GM12873 (cell line): Measurements from ENCODE around the gene MOV10L1.

Experiments
- TF ChIP-seq, protein P1 (sequence below): IDR thresholded peaks from 2 replicates; pipeline ENCODE4 v1.5.1; 2012; ENCODE audit warnings: low read depth, mild to moderate bottlenecking, moderate library complexity, low read length, control low read depth; ENCODE audit not compliant: insufficient read depth; ENCODE audit errors: missing control alignments

Gene MOV10L1

DNA sequence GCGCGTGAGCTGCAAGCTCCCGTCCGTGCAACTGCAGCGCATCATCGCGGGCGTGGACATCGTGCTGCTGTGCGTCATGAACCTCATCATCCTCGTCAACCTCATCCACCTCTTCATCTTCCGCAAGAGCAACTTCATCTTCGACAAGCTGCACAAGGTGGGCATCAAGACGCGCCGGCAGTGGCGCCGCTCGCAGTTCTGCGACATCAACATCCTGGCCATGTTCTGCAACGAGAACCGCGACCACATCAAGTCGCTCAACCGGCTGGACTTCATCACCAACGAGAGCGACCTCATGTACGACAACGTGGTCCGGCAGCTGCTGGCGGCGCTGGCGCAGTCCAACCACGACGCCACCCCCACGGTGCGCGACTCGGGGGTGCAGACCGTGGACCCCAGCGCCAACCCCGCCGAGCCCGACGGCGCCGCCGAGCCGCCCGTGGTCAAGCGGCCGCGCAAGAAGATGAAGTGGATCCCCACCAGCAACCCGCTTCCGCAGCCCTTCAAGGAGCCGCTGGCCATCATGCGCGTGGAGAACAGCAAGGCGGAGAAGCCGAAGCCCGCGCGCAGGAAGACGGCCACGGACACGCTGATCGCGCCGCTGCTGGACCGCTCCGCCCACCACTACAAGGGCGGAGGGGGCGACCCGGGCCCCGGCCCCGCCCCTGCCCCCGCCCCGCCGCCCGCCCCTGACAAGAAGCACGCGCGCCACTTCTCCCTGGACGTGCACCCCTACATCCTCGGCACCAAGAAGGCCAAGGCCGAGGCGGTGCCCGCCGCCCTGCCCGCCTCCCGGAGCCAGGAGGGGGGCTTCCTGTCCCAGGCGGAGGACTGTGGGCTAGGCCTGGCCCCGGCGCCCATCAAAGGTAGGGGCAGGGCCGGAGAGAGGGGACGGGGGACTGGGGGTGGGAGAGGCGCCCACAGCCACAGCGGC, 88.0 kb downstream of the MOV10L1 start:
- TF ChIP-seq, protein P1, sequence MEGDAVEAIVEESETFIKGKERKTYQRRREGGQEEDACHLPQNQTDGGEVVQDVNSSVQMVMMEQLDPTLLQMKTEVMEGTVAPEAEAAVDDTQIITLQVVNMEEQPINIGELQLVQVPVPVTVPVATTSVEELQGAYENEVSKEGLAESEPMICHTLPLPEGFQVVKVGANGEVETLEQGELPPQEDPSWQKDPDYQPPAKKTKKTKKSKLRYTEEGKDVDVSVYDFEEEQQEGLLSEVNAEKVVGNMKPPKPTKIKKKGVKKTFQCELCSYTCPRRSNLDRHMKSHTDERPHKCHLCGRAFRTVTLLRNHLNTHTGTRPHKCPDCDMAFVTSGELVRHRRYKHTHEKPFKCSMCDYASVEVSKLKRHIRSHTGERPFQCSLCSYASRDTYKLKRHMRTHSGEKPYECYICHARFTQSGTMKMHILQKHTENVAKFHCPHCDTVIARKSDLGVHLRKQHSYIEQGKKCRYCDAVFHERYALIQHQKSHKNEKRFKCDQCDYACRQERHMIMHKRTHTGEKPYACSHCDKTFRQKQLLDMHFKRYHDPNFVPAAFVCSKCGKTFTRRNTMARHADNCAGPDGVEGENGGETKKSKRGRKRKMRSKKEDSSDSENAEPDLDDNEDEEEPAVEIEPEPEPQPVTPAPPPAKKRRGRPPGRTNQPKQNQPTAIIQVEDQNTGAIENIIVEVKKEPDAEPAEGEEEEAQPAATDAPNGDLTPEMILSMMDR = no peak

DNA sequence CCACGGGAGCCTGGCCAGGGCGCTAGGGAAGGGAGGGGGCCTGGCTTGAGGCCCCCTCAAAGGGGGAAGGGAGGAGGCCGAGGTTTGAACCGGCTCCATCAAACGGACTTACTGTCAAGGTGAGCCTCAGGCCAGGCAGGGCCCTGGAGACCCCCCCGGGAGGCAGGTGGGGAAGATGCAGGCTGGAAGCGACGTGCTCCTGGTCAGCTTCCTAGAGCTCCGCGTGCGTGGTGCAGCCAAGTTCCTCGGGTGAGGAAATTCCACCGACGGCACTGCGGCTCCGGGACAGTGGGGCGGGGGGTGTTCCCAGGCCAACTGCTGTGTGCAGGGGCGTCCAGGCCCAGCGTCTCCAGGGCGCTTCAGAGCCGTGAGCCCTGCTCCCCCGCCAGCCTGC, 88.7 kb downstream of the MOV10L1 start:
- TF ChIP-seq, protein P1 = no peak

DNA sequence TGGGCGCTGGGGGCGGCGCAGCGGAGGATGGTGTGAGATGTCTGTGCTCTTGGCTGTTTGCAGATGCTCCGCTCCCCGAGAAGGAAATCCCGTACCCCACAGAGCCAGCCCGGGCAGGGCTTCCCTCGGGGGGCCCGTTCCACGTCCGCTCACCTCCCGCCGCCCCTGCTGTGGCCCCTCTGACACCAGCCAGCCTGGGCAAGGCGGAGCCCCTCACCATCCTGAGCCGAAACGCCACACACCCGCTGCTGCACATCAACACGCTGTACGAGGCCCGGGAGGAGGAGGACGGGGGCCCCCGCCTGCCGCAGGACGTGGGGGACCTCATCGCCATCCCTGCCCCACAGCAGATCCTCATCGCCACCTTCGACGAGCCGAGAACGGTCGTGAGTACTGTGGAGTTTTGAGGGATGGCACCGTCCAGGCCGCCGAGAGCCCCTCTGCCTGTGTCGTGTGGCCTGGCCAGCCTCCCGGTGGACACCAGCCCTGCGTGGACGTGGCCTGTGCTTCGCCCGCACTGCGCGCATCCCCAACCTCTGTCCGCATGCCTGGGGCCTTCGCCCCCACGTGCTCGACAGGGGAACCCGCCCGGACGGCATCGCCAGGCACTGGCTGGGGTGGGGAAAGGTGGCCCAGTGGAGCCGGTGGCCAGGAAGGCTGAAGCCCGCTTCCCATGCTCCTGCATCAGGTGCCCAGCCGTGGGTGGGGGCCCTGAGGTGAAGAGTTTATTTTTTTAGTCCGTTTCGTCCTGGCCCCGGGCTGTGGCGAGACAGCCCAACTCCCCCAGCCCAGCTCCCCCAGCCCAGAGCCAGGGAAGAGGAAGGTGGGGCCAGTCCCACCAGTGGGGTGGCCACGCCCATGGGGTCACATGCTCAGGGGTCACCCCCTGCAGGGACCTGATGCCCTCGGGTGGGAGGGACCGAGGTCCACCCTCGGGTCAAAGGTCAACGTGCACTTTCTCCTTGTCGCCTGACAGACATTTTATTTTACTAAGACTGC, 89.4 kb downstream of the MOV10L1 start:
- TF ChIP-seq, protein P1 = no peak

DNA sequence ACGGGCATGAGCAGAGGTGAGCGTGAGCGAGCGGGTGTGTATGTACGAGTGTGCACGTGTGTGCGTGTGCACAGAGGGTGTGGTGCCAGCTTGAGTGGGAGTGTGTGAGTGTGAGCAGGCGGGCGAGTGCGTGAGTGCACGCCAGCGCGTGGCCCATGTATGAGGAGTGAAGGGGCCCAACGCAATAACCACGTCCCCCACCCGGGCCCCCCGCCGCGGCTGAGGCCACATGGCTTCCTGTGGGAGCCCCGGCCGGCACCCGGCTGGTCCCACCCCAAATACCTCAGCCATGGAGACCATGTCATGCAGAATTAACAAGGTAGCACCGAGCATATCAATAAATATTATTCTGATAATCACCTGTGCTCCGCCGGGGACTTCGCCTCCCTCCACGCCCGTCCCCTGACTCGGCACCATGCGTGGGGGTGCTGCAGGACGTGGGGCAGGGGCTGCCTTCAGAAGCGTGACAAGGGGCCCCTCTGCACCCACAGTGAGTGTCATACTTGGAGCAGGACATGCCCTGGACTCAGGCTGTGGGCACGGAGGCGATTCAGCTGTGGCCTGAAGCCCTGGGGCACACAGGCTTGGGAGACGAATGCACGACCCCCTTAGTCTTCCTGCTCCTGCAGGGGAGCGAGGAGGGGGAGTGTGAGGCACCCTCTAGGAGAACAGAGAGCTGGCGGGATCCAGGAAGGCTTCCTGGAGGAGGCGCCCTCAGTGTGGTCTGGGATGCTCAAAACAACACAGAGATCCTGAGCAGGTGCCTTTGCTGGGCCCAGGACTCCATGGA, 90.3 kb downstream of the MOV10L1 start:
- TF ChIP-seq, protein P1 = no peak

DNA sequence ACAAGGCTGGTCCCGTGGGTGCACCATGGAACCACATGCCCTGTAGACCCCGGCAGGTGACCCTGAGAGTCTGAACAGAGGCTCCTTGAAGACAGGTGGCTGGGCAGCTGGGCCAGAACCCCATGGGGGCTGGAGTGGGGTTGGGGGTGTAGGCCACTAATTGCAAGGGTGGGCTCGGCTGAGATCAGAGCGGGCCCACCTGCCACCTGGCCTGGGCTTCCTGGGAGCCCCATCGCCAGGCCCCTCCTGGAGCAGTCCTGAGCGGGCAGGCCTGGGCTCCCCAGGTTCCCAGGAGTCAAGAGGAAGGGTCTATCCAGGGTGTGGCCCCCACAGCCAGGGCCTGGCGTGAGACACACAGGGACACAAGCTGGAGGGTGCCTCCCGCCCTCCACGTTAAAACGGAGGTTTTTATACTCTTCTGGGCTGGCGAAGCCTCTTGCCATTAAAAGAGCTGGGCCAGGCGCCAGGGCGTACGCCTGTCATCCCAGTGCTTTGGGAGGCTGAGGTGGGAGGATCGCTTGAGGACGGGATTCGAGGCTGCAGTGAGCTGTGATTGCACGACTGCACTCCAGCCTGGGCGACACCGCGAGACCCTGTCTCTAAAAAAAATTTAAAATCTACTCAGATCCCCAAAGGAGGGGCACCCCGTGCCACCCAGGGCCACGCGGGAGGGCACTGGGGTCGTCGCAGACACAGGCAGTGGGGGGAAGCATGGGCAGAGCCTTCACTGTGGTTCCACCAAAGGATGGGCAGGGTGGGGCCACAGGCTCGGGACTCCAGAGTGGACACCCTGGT, 91.1 kb downstream of the MOV10L1 start:
- TF ChIP-seq, protein P1 = no peak

DNA sequence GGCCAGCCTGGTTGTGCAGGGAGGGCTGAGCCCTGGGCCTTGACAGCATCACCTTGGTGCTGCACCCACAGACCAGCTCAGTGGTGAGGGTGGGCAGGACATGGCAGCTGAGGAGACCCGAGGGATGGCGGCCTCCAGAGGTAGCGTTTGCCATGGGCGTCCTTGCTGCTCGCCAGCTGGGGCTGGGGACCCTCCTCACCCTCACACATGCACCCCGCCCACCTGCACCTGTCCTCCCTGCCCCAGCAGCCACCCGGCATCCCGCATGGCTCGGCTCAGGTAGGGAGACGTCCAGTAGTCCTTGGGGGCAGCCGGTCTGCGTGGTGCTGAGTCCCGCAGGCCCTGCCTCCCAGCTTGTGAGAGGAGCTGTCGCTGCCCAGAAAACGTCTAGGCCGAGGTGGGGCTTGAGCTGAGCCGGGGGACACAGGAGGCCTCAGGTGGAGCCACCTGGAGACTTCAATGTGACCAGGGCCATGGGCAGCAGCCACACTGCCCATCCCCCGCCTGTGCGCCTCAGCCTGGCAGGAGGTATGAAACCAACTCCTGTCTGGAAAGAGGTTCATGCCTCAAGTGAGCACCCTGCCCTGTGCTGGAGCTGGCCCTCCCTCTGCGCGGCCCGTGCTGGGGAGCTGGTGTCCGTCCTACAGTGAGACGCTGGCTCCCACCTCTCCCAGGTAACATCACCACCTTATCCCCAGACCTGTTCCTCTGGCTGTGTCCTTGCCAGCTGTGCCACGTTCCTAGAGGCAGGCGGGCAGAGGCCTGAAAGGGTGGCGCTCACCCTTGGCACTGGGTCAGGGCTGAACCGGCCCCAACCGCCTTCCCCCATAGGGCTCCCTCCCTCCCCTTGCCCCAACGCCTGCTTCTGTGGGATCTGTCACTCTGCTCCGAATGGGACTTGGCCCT, 92.6 kb downstream of the MOV10L1 start:
- TF ChIP-seq, protein P1 = no peak
